HepG2 (cell line): Measurements from ENCODE around the gene CHMP2B. TPM values are rescaled to one million over a fixed set of nuclear protein-coding genes. Genes with fewer than 3 reads are reported as not detected.

Experiments
- ATAC-seq: fragments of 200-7000 bp; cut with Tn5 transposase; 3 replicates; pipeline ENCODE4 v1.9.1; 2020; ENCODE audit warnings: mild to moderate bottlenecking, moderate library complexity
- BruUV-seq: library from RNA; stranded (reverse); fragments of 400-500 nt; replicated peaks from 2 replicates; lab custom pipeline; 2021; lab: Mats Ljungman, UMichigan
- CTCF ChIA-PET: fragments of 300-600 bp; formaldehyde crosslinking; extraction: SDS; loops from one replicate; lab custom pipeline; 2021; ENCODE audit warnings: low total read pairs, inconsistent platforms, low intra/inter-chr PET ratio; lab: Yijun Ruan, JAX
- POLR2A ChIA-PET: fragments of 350-600 bp; sonication (Branson Sonifier 250); formaldehyde crosslinking; loops from one replicate; lab custom pipeline; 2020; ENCODE audit warnings: antibody characterized with exemption, inconsistent platforms; lab: Yijun Ruan, JAX
- DNase-seq: peaks from one replicate; pipeline ENCODE4 v3.0.0-alpha.2; 2015; ENCODE audit warnings: low spot score
- FAIRE-seq: peaks from 3 replicates; lab custom pipeline; 2011; peaks lifted over from hg19 to GRCh38; lab: Jason Lieb, UNC
- H2AFZ ChIP-seq: one replicate; pipeline ENCODE4 v1.6.1; 2011; ENCODE audit warnings: low read length, inconsistent platforms
- H3K27ac ChIP-seq: fragments of 300-600 bp; 3 replicates; pipeline ENCODE4 v1.8.0; 2011; ENCODE audit warnings: mixed run types, mild to moderate bottlenecking, mixed read lengths, low read length, inconsistent platforms; ENCODE audit not compliant: insufficient read depth; ENCODE audit errors: extremely low read length
- H3K27me3 ChIP-seq, 2 experiments: fragments of 200-600 bp in 1 of 2; 2 replicates in 1 of 2; 3 replicates in 1 of 2; pipeline versions ENCODE4 v1.6.0 to v1.8.0; 2011; ENCODE audit warnings: low read length in 2 of 2, mild to moderate bottlenecking in 2 of 2, moderate library complexity in 2 of 2, inconsistent platforms in 1 of 2; ENCODE audit not compliant: insufficient read depth in 2 of 2, control insufficient read depth in 1 of 2
- H3K36me3 ChIP-seq, 2 experiments: fragments of 200-600 bp in 1 of 2; replicated peaks in 1 of 2; 2 replicates in 1 of 2; 3 replicates in 1 of 2; pipeline versions ENCODE4 v1.5.1 to v1.8.0; 2011; ENCODE audit warnings: low read length in 2 of 2, inconsistent platforms in 1 of 2; ENCODE audit not compliant: insufficient read depth in 2 of 2, control insufficient read depth in 1 of 2
- H3K4me1 ChIP-seq: 2 replicates; pipeline ENCODE4 v1.5.1; 2012; ENCODE audit warnings: low read length, inconsistent platforms; ENCODE audit not compliant: insufficient read depth
- H3K4me2 ChIP-seq: 2 replicates; pipeline ENCODE4 v1.6.0; 2011; ENCODE audit warnings: low read depth, low read length, inconsistent platforms
- H3K4me3 ChIP-seq, 3 experiments: fragments of 200-600 bp in 1 of 3; sonication (generic), shearing (Covaris generic) in 1 of 3; replicated peaks in 1 of 3; 2 replicates each; pipeline ENCODE4 v1.5.1; 2011 to 2016; ENCODE audit warnings: low read length in 3 of 3, inconsistent platforms in 2 of 3, low read depth in 2 of 3, mild to moderate bottlenecking in 2 of 3, control low read depth in 1 of 3, mixed read lengths in 1 of 3; ENCODE audit not compliant: insufficient read depth in 1 of 3
- H3K79me2 ChIP-seq: one replicate; pipeline ENCODE4 v1.6.1; 2011; ENCODE audit warnings: low read length, inconsistent platforms; ENCODE audit not compliant: insufficient read depth
- H3K9ac ChIP-seq: 2 replicates; pipeline ENCODE4 v1.6.0; 2011; ENCODE audit warnings: mild to moderate bottlenecking, low read depth, low read length, inconsistent platforms; ENCODE audit not compliant: insufficient read depth
- H3K9me3 ChIP-seq: 2 replicates; pipeline ENCODE4 v1.5.1; 2012; ENCODE audit warnings: mild to moderate bottlenecking, low read length
- H4K20me1 ChIP-seq: 2 replicates; pipeline ENCODE4 v1.6.0; 2011; ENCODE audit warnings: inconsistent platforms, mild to moderate bottlenecking, low read length, moderate library complexity; ENCODE audit not compliant: insufficient read depth
- CC2D1A ChIP-seq: sonication (generic); formaldehyde crosslinking; IDR thresholded peaks from 2 replicates; pipeline ENCODE4 v1.8.1; 2023; ENCODE audit warnings: mild to moderate bottlenecking, missing genetic modification reagents
- DMTF1 ChIP-seq: sonication (generic); formaldehyde crosslinking; IDR thresholded peaks from 2 replicates; pipeline ENCODE4 v1.4.0; 2020; ENCODE audit warnings: mild to moderate bottlenecking, missing genetic modification reagents
- E2F5 ChIP-seq: sonication (generic); formaldehyde crosslinking; conservative IDR thresholded peaks from 2 replicates; pipeline ENCODE4 v1.4.0; 2020; ENCODE audit warnings: missing genetic modification reagents
- HIC2 ChIP-seq: sonication (generic); formaldehyde crosslinking; IDR thresholded peaks from 2 replicates; pipeline ENCODE4 v1.9.0; 2022; ENCODE audit warnings: low read depth, missing genetic modification reagents
- HOXD1 ChIP-seq: sonication (generic); formaldehyde crosslinking; IDR thresholded peaks from 2 replicates; pipeline ENCODE4 v1.5.0; 2020; ENCODE audit warnings: missing genetic modification reagents
- MXD4 ChIP-seq: IDR thresholded peaks from 2 replicates; pipeline ENCODE4 v1.6.1; 2016; ENCODE audit warnings: mild to moderate bottlenecking, missing biosample characterization, missing genetic modification reagents
- POLR2A ChIP-seq, 2 experiments: IDR thresholded peaks; 2 replicates each; pipeline ENCODE4 v1.6.1; 2011; ENCODE audit warnings: low read depth in 2 of 2, low read length in 2 of 2, mild to moderate bottlenecking in 1 of 2, moderate library complexity in 1 of 2; ENCODE audit not compliant: insufficient read depth in 1 of 2
- ZFP90 ChIP-seq: sonication (generic); formaldehyde crosslinking; IDR thresholded peaks from 2 replicates; pipeline ENCODE4 v1.8.0; 2022; ENCODE audit warnings: missing genetic modification reagents, mild to moderate bottlenecking, inconsistent platforms, borderline replicate concordance
- ZNF124 ChIP-seq: sonication (generic); formaldehyde crosslinking; IDR thresholded peaks from 2 replicates; pipeline ENCODE4 v1.4.0; 2020; ENCODE audit warnings: missing genetic modification reagents
- ZNF30 ChIP-seq: sonication (generic); formaldehyde crosslinking; IDR thresholded peaks from 2 replicates; pipeline ENCODE4 v1.5.0; 2020; ENCODE audit warnings: mild to moderate bottlenecking, missing genetic modification reagents
- ZNF546 ChIP-seq: sonication (generic); formaldehyde crosslinking; conservative IDR thresholded peaks from 2 replicates; pipeline ENCODE4 v1.8.1; 2023; ENCODE audit warnings: mild to moderate bottlenecking, missing genetic modification reagents
- ZNF644 ChIP-seq: IDR thresholded peaks from 2 replicates; pipeline ENCODE4 v1.6.1; 2016; ENCODE audit warnings: low read depth
- ZZZ3 ChIP-seq: sonication (generic); formaldehyde crosslinking; IDR thresholded peaks from 2 replicates; pipeline ENCODE4 v1.4.0; 2020; ENCODE audit warnings: missing genetic modification reagents, mild to moderate bottlenecking, borderline replicate concordance
- WGBS: methylation state at CpG from one replicate; pipeline ENCODE4 v1.1.6; 2017; ENCODE audit warnings: low lambda C conversion rate; 5-methylcytosine and 5-hydroxymethylcytosine counted together
- in situ Hi-C: cut with HindIII; loops from 2 replicates; pipeline ENCODE4 v1.10.0; 2017; ENCODE audit warnings: low pct_unique_long_range_greater_than_20kb; ENCODE audit not compliant: extremely low pct_ligation_motif_present
- intact Hi-C: fragments of 100-400 bp; cut with micrococcal nuclease; formaldehyde crosslinking; loops from one replicate; pipeline ENCODE4 v1.10.0; 2022; ENCODE audit not compliant: unreplicated experiment
- polyA plus RNA-seq, 8 experiments: library from polyadenylated mRNA; depleted of rRNA in 3 of 8; stranded (reverse) in 7 of 8; unstranded in 1 of 8; fragments of >200 nt; fragmentation: Illumina TruSeq in 4 of 8; extraction: Trizol in 4 of 8; gene quantifications; 2 replicates each; pipeline versions ENCODE4 v1.2.1 to v1.2.3, GENCODE V29; 2011 to 2016; ENCODE audit warnings: low read depth in 4 of 8, missing spikeins in 1 of 8, mixed read lengths in 1 of 8; ENCODE audit not compliant: insufficient read depth in 1 of 8
- total RNA-seq, 5 experiments: library from RNA; depleted of rRNA; stranded (reverse); fragments of >200 nt; fragmentation: Illumina TruSeq; extraction: Trizol; gene quantifications; 2 replicates each; pipeline ENCODE4 v1.2.3, GENCODE V29; 2016; ENCODE audit warnings: low read depth in 1 of 5
- TF ChIP-seq, protein P1 (sequence below): IDR thresholded peaks from 2 replicates; pipeline ENCODE4 v1.6.1; 2016; ENCODE audit warnings: missing genetic modification reagents, missing compliant biosample characterization

Gene CHMP2B
- total and polyA plus RNA-seq, 2 of the 13 experiments (the other 11 are each of a cell fraction or from before 2014, with no cell fraction given): 6.9 to 33.5 TPM

DNA sequence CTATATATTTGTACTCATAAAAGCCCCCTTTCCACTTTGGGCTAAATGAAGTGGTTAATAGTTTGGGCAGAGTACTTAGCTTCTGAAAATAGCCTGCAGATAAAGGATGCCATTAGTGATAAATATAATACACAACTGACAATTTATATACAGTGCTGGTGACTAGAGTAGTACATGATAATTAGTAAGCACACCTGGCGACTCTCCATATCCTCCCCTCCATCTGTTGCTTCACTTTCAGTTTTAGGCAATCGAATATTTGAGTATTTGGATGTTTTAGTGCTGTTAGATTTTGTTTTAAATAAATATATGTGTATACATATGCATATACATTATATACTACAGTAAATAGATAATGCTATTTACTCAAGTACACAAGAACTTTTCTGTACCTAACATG is 35.9 kb upstream of the CHMP2B start:
- H3K4me2 ChIP-seq: no peak overlapping the region
- ChIA-PET CTCF (no interaction called here), POLR2A (no interaction called here)
- no TSS peak for BruUV-seq
- no peaks in the 10 kb centered on the region for H4K20me1 ChIP-seq
- no peak overlapping the region for H3K9ac ChIP-seq
- H3K4me3 ChIP-seq: no peak overlapping the region
- FAIRE-seq: no peak
- in situ Hi-C loops (no loop called here), intact Hi-C loops (no loop called here)
- DNase-seq: no peak
- H3K27ac ChIP-seq: no peak overlapping the region
- H3K79me2 ChIP-seq: no peaks in the 10 kb centered on the region
- no peaks in the 10 kb centered on the region for H3K36me3 ChIP-seq
- no peaks in the 10 kb centered on the region for H3K9me3 ChIP-seq
- H2AFZ ChIP-seq: no peak overlapping the region
- no peaks in the 10 kb centered on the region for H3K4me1 ChIP-seq
- no peak for ATAC-seq
- no peak for TF ChIP-seq HOXD1
- no peak for TF ChIP-seq E2F5 (CRISPR knock-in tag)
- TF ChIP-seq CC2D1A (CRISPR knock-in tag): no peak
- no peak for TF ChIP-seq MXD4 (CRISPR knock-in tag)
- no peak for TF ChIP-seq ZNF546 (CRISPR knock-in tag)
- TF ChIP-seq, protein P1, sequence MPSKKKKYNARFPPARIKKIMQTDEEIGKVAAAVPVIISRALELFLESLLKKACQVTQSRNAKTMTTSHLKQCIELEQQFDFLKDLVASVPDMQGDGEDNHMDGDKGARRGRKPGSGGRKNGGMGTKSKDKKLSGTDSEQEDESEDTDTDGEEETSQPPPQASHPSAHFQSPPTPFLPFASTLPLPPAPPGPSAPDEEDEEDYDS (CRISPR knock-in tag): no peak
- TF ChIP-seq ZNF30 (CRISPR knock-in tag): no peak
- no peak for TF ChIP-seq ZFP90
- TF ChIP-seq POLR2A (IDR thresholded peaks at IDR 0.05; ENCODE audit: insufficient read depth in 1 of 2, low read depth in 2 of 2, low read length in 2 of 2): no peak
- TF ChIP-seq ZNF124 (CRISPR knock-in tag): no peak
- WGBS: 0% methylated on average over 2 of the region's 2 CpGs
- no peaks in the 10 kb centered on the region for H3K27me3 ChIP-seq

- Histone ChIP-seq H3K4me1 (peaks cover 4% of the 10 kb centered on the region), H3K36me3 (no peaks in the 10 kb centered on the region), H3K9me3 (no peaks in the 10 kb centered on the region), H3K9ac (no peak overlapping the region), H3K27ac (no peak overlapping the region), H2AFZ (no peak overlapping the region), H3K4me3 (no peak overlapping the region), H3K79me2 (no peaks in the 10 kb centered on the region), H4K20me1 (no peaks in the 10 kb centered on the region), H3K4me2 (no peak overlapping the region), H3K27me3 (no peaks in the 10 kb centered on the region)
- intact Hi-C loops: no loop called here
- ChIA-PET POLR2A (no interaction called here), CTCF (no interaction called here)
- ATAC-seq: no peak
- in situ Hi-C loops: no loop called here
- FAIRE-seq: no peak
- BruUV-seq: no TSS peak
- DNase-seq: no peak
- TF ChIP-seq HIC2: no peak
- no peak for TF ChIP-seq ZZZ3
- TF ChIP-seq DMTF1 (CRISPR knock-in tag): no peak
- TF ChIP-seq ZNF644 (CRISPR knock-in tag): no peak
These were observed 35.5 kb upstream of the CHMP2B start for GRCh38 chr3:87191641-87192040.
